Measurements from ENCODE around the gene LAT. TPM values are rescaled to one million over a fixed set of nuclear protein-coding genes. Genes with fewer than 3 reads are reported as not detected.

LAT gene
- polyA plus RNA-seq, 3 donors from 2014 or later: 198 to 343 (median 220) TPM

DNA sequence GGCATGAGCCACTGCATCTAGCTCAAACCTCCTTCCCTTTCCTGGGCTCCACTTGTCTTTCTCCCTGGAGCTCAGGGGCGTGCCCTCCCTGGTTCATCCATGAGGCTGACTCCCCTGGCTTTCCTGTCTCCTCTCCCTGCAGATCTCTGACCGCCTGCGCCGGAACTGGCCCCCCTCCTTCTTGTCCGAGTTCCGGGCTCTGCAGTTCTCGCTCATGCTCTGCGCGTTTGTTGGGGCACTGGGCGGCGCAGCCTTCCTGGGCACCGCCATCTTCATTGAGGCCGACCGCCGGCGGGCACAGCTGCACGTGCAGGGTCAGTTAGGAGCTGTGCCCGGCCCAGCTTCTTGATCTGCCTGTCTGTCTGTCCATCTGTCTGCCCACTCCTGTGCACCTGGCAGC, 1.2 kb upstream of the LAT start:
- H3K36me3 Mint-ChIP-seq: peaks cover 12 to 39% (median 24%) of the 10 kb centered on the region in 3 donors
- peaks cover 47 to 53% of the 10 kb centered on the region in 2 donors for H3K4me1 Mint-ChIP-seq
- no peaks in the 10 kb centered on the region for H3K9me3 Mint-ChIP-seq
- peak overlapping the region; percentile 81 to 97 (median 93) for H3K4me3 Mint-ChIP-seq
- peaks cover 4 to 11% (median 5%) of the 10 kb centered on the region in 3 donors for H3K27me3 Mint-ChIP-seq (ENCODE audit: low read depth in 3 of 3)
- H3K27ac Mint-ChIP-seq: peak overlapping the region; percentile 86 to 96 (median 94)
- DNase-seq: no peak

DNA sequence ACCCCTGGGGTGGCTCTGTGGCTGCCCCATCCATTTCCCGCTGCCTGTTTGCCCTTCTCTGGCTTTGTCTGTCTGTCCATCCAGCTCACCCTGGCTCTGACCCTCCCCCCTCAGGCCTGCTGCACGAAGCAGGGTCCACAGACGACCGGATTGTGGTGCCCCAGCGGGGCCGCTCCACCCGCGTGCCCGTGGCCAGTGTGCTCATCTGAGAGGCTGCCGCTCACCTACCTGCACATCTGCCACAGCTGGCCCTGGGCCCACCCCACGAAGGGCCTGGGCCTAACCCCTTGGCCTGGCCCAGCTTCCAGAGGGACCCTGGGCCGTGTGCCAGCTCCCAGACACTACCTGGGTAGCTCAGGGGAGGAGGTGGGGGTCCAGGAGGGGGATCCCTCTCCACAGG, 761 bp upstream of the LAT start:
- Mint-ChIP-seq H3K27ac (peak overlapping the region; percentile 86 to 96 (median 94)), H3K4me3 (peak overlapping the region; percentile 81 to 97 (median 93)), H3K9me3 (no peaks in the 10 kb centered on the region), H3K27me3 (ENCODE audit: low read depth in 3 of 3) (peaks cover 4 to 11% (median 5%) of the 10 kb centered on the region in 3 donors), H3K36me3 (peaks cover 12 to 43% (median 24%) of the 10 kb centered on the region in 3 donors), H3K4me1 (peaks cover 49 to 54% of the 10 kb centered on the region in 2 donors)
- DNase-seq: no peak

DNA sequence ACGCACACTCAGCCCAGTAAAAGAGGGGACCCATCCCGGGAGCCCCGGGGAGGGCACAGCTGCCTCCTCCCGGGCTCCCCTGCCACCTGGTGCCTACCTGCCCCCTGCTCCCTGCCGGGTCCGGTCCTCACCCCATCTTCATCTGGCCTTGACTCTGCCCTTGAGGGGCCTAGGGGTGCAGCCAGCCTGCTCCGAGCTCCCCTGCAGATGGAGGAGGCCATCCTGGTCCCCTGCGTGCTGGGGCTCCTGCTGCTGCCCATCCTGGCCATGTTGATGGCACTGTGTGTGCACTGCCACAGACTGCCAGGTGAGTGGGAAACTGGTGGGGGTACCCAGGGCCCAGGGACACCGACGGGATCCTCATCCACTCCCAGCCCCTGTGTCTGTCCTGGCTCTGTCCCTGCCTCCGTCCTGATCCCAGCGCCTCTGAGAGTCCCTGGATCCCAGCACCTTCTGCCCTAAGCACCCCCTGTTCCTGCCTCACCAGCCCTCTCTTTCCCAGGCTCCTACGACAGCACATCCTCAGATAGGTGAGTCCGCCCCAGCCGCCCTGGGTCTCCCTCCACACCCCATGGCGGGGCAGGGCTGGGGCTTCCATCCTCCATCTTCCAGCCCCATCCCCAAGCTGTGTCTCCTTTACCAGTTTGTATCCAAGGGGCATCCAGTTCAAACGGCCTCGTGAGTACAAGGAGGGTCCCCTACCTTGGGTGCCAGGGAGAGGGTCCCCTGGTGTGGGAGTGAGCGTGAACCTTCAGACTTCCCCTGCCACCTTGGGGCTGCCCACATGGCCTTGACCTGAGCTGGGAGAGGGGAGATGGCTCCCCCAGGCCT, 574 bp downstream of the LAT start:
- peaks cover 4 to 11% (median 5%) of the 10 kb centered on the region in 3 donors for H3K27me3 Mint-ChIP-seq (ENCODE audit: low read depth in 3 of 3)
- DNase-seq: no peak
- H3K36me3 Mint-ChIP-seq: peaks cover 15 to 50% (median 24%) of the 10 kb centered on the region in 3 donors
- no peaks in the 10 kb centered on the region for H3K9me3 Mint-ChIP-seq
- H3K27ac Mint-ChIP-seq: peak overlapping the region; percentile 88 to 97 (median 93)
- H3K4me3 Mint-ChIP-seq: peak overlapping the region; percentile 86 to 97 (median 93)
- peaks cover 57 to 65% of the 10 kb centered on the region in 2 donors for H3K4me1 Mint-ChIP-seq

DNA sequence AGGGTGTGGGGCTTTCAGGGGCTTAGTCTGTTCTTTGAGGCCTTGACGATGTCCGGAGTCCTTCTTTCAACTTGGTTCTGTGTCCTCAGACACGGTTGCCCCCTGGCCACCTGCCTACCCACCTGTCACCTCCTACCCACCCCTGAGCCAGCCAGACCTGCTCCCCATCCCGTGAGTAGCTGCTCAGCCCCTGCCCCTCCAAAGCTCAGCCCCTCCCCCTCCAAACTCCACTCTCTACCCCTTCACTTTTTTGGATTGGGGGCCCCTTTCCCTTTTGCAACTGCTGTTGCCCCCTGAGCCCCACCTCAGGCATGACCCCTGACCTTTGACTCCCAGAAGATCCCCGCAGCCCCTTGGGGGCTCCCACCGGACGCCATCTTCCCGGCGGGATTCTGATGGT, 1.2 kb downstream of the LAT start:
- no peak for DNase-seq
- peak overlapping the region; percentile 86 to 97 (median 93) for H3K4me3 Mint-ChIP-seq
- no peaks in the 10 kb centered on the region for H3K9me3 Mint-ChIP-seq
- peaks cover 61 to 69% of the 10 kb centered on the region in 2 donors for H3K4me1 Mint-ChIP-seq
- H3K36me3 Mint-ChIP-seq: peaks cover 19 to 50% (median 24%) of the 10 kb centered on the region in 3 donors
- peaks cover 4 to 11% (median 5%) of the 10 kb centered on the region in 3 donors for H3K27me3 Mint-ChIP-seq (ENCODE audit: low read depth in 3 of 3)
- H3K27ac Mint-ChIP-seq: peak overlapping the region; percentile 88 to 97 (median 93)

DNA sequence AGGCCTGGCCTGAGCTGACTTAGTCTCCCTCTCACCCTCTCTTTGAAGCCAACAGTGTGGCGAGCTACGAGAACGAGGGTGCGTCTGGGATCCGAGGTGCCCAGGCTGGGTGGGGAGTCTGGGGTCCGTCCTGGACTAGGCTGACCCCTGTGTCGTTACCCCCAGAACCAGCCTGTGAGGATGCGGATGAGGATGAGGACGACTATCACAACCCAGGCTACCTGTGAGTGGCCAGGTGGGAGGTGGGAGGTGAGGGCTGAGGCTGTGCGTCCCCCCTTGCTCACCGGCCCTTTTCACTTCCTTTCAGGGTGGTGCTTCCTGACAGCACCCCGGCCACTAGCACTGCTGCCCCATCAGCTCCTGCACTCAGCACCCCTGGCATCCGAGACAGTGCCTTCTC, 1.6 kb downstream of the LAT start:
- Mint-ChIP-seq H3K36me3 (peaks cover 19 to 50% (median 24%) of the 10 kb centered on the region in 3 donors), H3K4me3 (peak overlapping the region; percentile 86 to 97 (median 93)), H3K4me1 (peaks cover 61 to 69% of the 10 kb centered on the region in 2 donors), H3K27me3 (ENCODE audit: low read depth in 3 of 3) (peaks cover 4 to 11% (median 5%) of the 10 kb centered on the region in 3 donors), H3K9me3 (no peaks in the 10 kb centered on the region), H3K27ac (peak overlapping the region; percentile 88 to 97 (median 93))
- no peak for DNase-seq

DNA sequence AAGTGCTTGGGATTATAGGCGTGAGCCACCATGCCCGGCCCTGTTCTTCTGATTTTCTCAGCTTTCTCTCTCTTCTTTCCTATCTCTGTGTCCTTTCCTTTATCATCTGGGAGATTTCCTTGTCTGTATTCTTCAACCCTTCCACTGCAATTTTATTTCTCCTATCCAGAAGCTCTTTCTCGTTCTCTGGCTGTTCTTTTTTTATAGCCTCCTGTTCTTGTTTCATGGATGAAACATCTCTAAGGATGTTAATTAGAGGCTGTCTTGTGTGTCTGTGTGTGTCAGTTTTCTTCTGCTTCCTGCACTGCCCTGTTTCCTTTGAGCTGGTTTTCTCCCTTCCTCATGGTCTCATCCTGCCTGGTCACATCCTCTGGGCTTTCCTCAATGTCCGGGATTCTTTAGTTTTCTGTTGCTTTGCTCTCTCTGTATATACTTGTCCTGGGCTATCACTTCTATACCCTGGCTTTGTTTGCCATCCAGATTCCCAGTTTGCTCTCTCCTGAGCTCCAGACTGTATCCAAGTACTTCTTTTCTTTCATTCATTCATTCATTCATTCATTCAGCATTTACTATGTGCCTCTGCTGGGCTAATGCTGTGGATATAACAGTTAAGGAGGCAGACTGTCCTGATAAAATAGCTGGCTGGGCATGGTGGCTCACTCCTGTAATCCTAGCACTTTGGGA, 2.5 kb downstream of the LAT start:
- Mint-ChIP-seq H3K4me3 (peak overlapping the region; percentile 86 to 97 (median 93)), H3K9me3 (no peaks in the 10 kb centered on the region), H3K4me1 (peaks cover 61 to 69% of the 10 kb centered on the region in 2 donors), H3K27me3 (ENCODE audit: low read depth in 3 of 3) (peaks cover 4 to 11% (median 5%) of the 10 kb centered on the region in 3 donors), H3K36me3 (peaks cover 15 to 45% (median 19%) of the 10 kb centered on the region in 3 donors), H3K27ac (peak overlapping the region; percentile 87 to 95 (median 92))
- no peak for DNase-seq

DNA sequence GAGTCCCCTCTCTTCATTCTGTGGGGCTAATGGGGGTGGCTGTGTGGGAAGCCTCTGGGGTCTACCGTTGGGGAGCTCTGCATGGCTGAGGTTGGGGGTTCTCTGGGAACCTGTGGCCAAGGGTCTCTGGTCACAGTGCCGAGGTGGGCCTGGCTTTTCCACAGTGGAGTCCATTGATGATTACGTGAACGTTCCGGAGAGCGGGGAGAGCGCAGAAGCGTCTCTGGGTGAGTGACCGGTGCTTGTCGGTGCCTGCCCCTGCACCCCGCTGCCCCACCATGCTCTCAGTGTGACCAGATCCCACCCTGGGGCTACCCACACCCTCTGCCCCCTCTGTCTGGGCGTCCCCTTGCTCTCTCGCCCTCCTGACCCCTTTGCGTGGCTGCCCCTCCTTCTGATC, 4.5 kb downstream of the LAT start:
- H3K27ac Mint-ChIP-seq: peak overlapping the region; percentile 57 to 88 (median 78)
- no peaks in the 10 kb centered on the region for H3K9me3 Mint-ChIP-seq
- peaks cover 47 to 51% of the 10 kb centered on the region in 2 donors for H3K4me1 Mint-ChIP-seq
- no peak for DNase-seq
- peaks cover 5 to 8% (median 5%) of the 10 kb centered on the region in 3 donors for H3K27me3 Mint-ChIP-seq (ENCODE audit: low read depth in 3 of 3)
- H3K4me3 Mint-ChIP-seq: peak overlapping the region in 1 of 5 donors; percentile 29
- peaks cover 7 to 27% (median 15%) of the 10 kb centered on the region in 3 donors for H3K36me3 Mint-ChIP-seq

DNA sequence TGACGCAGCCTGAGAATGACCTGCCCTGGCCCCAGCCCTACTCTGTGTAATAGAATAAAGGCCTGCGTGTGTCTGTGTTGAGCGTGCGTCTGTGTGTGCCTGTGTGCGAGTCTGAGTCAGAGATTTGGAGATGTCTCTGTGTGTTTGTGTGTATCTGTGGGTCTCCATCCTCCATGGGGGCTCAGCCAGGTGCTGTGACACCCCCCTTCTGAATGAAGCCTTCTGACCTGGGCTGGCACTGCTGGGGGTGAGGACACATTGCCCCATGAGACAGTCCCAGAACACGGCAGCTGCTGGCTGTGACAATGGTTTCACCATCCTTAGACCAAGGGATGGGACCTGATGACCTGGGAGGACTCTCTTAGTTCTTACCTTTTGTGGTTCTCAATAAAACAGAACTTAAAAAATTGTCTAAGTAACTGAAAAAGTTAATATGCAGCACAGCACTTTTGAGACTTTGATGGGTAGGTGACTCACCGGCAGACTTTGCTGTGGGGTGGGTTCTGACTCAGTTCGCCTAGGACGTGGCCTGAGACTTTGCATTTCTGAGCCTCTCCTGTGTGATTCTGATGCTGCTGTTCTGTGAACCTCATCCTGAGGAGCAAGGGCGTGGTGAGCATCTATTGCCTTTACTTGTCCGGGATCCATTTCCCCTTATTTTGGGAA, 5.7 kb downstream of the LAT start:
- H3K27me3 Mint-ChIP-seq (ENCODE audit: low read depth in 3 of 3): peaks cover 2 to 5% (median 3%) of the 10 kb centered on the region in 3 donors
- peaks cover 43 to 45% of the 10 kb centered on the region in 2 donors for H3K4me1 Mint-ChIP-seq
- H3K36me3 Mint-ChIP-seq: peaks cover 7 to 27% (median 15%) of the 10 kb centered on the region in 3 donors
- H3K27ac Mint-ChIP-seq: peak overlapping the region; percentile 29 to 89 (median 66)
- no peak for DNase-seq
- H3K9me3 Mint-ChIP-seq: no peaks in the 10 kb centered on the region
- H3K4me3 Mint-ChIP-seq: peak overlapping the region in 2 of 5 donors; percentile 33 to 48

DNA sequence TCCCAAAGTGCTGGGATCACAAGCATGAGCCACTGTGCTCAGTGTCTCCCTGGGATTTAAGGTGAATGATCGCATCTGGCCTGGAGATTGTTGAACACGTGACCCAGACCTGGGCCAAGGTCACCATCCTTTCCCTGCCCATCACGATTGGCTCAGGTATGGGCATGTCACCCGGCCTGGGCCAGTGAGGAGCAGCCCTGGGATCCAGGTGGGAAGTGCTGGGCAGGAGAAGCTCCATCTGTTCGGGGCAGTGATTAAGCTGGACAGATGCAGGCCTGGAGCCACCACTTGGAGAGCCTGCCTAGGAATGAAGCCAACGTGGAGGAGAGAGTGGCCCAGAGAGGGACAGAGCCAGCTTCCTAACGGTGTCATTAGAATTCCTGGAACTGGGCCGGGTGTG, 6.8 kb downstream of the LAT start:
- DNase-seq: no peak
- Mint-ChIP-seq H3K27ac (peak overlapping the region in 2 of 6 donors; percentile 74 to 81), H3K4me3 (no peak overlapping the region), H3K4me1 (peaks cover 33 to 34% of the 10 kb centered on the region in 2 donors), H3K36me3 (peaks cover 7 to 27% (median 15%) of the 10 kb centered on the region in 3 donors), H3K27me3 (ENCODE audit: low read depth in 3 of 3) (peaks cover 0 to 5% (median 3%) of the 10 kb centered on the region in 3 donors), H3K9me3 (no peaks in the 10 kb centered on the region)

DNA sequence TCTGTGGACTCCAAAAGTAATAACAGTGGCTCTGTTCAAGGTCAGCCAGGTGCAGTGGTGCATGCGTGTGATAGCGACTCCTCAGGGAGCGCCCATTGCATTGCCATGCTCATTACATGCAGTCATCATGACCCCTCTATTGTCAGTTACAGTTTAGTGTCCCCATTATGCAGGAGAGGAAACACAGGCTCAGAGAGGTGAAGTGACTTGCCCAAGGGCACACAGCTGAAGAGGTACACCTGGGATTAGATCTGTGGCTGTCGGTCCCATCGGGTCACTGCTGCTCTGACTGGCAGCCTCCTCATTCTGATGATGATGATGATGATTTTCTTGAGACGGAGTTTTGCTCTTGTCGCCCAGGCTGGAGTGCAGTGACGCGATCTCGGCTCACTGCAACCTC, 7.6 kb downstream of the LAT start:
- Mint-ChIP-seq H3K36me3 (peaks cover 1 to 20% (median 9%) of the 10 kb centered on the region in 3 donors), H3K27ac (peak overlapping the region in 5 of 6 donors; percentile 23 to 71 (median 31)), H3K27me3 (ENCODE audit: low read depth in 3 of 3) (peaks cover 0 to 4% (median 1%) of the 10 kb centered on the region in 3 donors), H3K4me1 (peaks cover 25% of the 10 kb centered on the region in 2 donors), H3K9me3 (no peaks in the 10 kb centered on the region), H3K4me3 (no peak overlapping the region)
- no peak for DNase-seq

DNA sequence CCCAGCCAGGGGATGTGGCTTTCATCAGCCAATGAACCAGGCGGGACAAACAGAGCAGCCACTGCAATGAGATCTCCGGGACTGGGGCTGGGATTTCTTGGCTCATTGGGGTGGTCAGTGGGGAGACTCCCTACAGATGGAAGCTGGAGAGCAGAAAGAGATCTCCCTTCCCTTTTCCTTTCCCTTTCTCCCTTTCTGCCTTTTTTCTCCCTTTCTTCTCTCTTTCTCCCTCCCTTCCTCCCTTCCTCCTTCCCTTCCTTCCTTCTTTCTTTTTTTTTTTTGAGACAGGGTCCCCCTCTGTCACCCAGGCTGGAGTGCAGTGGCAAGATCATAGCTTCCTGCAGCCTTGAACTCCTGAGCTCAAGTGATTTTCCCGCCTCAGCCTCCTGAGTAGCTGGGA, 14.0 kb downstream of the LAT start:
- Mint-ChIP-seq H3K27me3 (ENCODE audit: low read depth in 3 of 3) (peaks cover 0 to 3% (median 0%) of the 10 kb centered on the region in 3 donors), H3K4me3 (no peak overlapping the region), H3K36me3 (no peaks in the 10 kb centered on the region), H3K4me1 (peaks cover 0 to 4% of the 10 kb centered on the region in 2 donors), H3K9me3 (no peaks in the 10 kb centered on the region), H3K27ac (no peak overlapping the region)
- DNase-seq: no peak

DNA sequence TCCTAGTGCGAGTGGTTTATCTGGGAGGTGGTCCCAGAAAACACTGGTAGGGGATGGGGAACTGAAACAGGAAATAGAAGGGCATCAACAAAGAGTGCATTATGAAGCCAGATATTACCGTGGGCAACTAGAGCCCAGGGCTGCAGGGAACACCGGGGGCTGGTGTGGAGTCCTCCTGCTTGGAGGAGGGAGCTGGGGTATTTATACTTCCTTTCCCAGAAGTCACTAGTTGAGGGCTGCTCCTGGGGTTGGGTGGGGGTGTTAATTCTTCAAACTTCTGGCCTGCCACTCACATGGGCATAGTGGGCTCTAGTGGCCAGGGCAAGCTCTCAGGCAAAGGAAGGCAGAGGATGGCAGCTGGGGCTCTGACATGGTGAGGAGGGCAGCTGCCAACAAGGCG, 14.7 kb downstream of the LAT start:
- Mint-ChIP-seq H3K36me3 (no peaks in the 10 kb centered on the region), H3K9me3 (no peaks in the 10 kb centered on the region), H3K4me3 (no peak overlapping the region), H3K27me3 (ENCODE audit: low read depth in 3 of 3) (peaks cover 0 to 3% (median 0%) of the 10 kb centered on the region in 3 donors), H3K4me1 (peaks cover 0 to 4% of the 10 kb centered on the region in 2 donors), H3K27ac (peak overlapping the region in 2 of 6 donors; percentile 2 to 57)
- no peak for DNase-seq

DNA sequence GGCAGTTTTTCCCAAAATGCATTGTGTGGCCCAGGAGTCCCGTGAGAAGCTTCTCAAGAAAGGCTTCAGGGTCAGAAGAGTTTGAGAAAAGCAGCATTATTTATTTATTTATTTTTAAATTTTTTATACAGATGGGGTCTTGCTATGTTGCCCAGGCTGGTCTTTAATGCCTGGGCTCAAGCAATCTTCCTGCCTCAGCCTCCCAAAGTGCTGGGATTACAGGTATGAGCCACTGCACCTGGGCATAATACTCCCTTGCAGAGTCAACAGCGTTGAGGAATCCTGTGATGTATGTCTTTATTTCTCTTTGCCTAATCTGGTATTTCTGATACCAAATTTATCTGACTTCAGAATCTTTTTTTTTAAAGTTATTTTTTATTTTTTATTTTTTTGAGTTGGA, 15.2 kb downstream of the LAT start:
- Mint-ChIP-seq H3K4me1 (peaks cover 0 to 4% of the 10 kb centered on the region in 2 donors), H3K27me3 (ENCODE audit: low read depth in 3 of 3) (peaks cover 0 to 3% (median 0%) of the 10 kb centered on the region in 3 donors), H3K27ac (no peak overlapping the region), H3K4me3 (no peak overlapping the region), H3K36me3 (no peaks in the 10 kb centered on the region), H3K9me3 (no peaks in the 10 kb centered on the region)
- no peak for DNase-seq
